ENCODE measurements around the gene SIGLEC8.

DNA sequence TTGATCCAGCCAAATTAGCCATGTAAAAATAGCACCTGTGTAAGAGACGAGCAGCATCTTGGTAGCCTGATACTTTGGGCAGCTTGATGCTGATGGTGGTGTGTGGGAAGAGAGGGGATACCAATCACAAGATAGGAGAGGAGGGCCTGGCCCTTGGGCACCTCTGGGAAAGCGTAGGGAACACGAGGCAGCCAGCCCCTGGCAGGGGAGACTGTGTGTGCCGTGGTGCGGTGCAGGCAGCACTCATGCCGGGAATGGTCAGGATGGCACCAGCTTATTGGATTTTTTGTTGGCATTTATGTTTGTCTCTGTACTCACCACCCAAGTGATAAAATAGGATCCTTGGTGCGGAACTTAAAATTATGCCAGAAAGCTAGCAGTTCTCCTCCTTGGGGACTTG, 10.2 kb downstream of the SIGLEC8 start:
- TF ChIP-seq, protein P1, sequence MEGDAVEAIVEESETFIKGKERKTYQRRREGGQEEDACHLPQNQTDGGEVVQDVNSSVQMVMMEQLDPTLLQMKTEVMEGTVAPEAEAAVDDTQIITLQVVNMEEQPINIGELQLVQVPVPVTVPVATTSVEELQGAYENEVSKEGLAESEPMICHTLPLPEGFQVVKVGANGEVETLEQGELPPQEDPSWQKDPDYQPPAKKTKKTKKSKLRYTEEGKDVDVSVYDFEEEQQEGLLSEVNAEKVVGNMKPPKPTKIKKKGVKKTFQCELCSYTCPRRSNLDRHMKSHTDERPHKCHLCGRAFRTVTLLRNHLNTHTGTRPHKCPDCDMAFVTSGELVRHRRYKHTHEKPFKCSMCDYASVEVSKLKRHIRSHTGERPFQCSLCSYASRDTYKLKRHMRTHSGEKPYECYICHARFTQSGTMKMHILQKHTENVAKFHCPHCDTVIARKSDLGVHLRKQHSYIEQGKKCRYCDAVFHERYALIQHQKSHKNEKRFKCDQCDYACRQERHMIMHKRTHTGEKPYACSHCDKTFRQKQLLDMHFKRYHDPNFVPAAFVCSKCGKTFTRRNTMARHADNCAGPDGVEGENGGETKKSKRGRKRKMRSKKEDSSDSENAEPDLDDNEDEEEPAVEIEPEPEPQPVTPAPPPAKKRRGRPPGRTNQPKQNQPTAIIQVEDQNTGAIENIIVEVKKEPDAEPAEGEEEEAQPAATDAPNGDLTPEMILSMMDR (IDR thresholded peaks at IDR 0.05): no peak
- no peak for TF ChIP-seq SP1 (CRISPR knock-in tag; conservative IDR thresholded peaks at IDR 0.05)
- TF ChIP-seq, protein P2, sequence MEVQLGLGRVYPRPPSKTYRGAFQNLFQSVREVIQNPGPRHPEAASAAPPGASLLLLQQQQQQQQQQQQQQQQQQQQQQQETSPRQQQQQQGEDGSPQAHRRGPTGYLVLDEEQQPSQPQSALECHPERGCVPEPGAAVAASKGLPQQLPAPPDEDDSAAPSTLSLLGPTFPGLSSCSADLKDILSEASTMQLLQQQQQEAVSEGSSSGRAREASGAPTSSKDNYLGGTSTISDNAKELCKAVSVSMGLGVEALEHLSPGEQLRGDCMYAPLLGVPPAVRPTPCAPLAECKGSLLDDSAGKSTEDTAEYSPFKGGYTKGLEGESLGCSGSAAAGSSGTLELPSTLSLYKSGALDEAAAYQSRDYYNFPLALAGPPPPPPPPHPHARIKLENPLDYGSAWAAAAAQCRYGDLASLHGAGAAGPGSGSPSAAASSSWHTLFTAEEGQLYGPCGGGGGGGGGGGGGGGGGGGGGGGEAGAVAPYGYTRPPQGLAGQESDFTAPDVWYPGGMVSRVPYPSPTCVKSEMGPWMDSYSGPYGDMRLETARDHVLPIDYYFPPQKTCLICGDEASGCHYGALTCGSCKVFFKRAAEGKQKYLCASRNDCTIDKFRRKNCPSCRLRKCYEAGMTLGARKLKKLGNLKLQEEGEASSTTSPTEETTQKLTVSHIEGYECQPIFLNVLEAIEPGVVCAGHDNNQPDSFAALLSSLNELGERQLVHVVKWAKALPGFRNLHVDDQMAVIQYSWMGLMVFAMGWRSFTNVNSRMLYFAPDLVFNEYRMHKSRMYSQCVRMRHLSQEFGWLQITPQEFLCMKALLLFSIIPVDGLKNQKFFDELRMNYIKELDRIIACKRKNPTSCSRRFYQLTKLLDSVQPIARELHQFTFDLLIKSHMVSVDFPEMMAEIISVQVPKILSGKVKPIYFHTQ (CRISPR knock-in tag; IDR thresholded peaks at IDR 0.05): no peak

Measured in WTC11 (cell line).